Cardiac muscle cell (in vitro differentiated cells and primary cell): ENCODE results near the gene COL8A1. TPM values are rescaled to one million over a fixed set of nuclear protein-coding genes. Genes with fewer than 3 reads are reported as not detected.

Experiments used
- DNase-seq, 2 donors: peaks; one replicate each; pipeline versions ENCODE4 v3.0.0 to v3.0.0-alpha.2; 2010 to 2017; ENCODE audit warnings: low read depth in 1 of 2, low spot score in 1 of 2
- H3K27ac ChIP-seq: fragments of 200-600 bp; sonication (generic); 2 replicates; pipeline ENCODE4 v1.5.1; 2016
- H3K27me3 ChIP-seq: fragments of 200-600 bp; sonication (generic); 2 replicates; pipeline ENCODE4 v1.6.0; 2016; ENCODE audit warnings: control low read depth
- H3K36me3 ChIP-seq: fragments of 200-600 bp; sonication (generic); 2 replicates; pipeline ENCODE4 v1.5.1; 2016; ENCODE audit warnings: control low read depth
- H3K4me1 ChIP-seq: fragments of 200-600 bp; sonication (generic); 2 replicates; pipeline ENCODE4 v1.8.1; 2017; ENCODE audit warnings: low read depth, mild to moderate bottlenecking, mixed run types
- H3K4me3 ChIP-seq: fragments of 200-600 bp; sonication (generic); 2 replicates; pipeline ENCODE4 v1.5.1; 2016; ENCODE audit warnings: mild to moderate bottlenecking
- H3K9me3 ChIP-seq: fragments of 200-600 bp; sonication (generic); 2 replicates; pipeline ENCODE4 v1.5.1; 2017; ENCODE audit warnings: low read depth, mild to moderate bottlenecking, control low read depth
- CTCF ChIP-seq: IDR thresholded peaks from 2 replicates; pipeline ENCODE4 v1.5.1; 2012; ENCODE audit warnings: low read depth, mild to moderate bottlenecking, low read length
- polyA plus RNA-seq: library from polyadenylated mRNA; unstranded; fragments of >200 nt; fragmentation: Nextera tagmentation; extraction: Ambion mirVana; gene quantifications from 2 replicates; pipeline ENCODE4 v1.2.1, GENCODE V29; 2016
- total RNA-seq: library from RNA; depleted of rRNA; stranded (reverse); fragments of >200 nt; gene quantifications from 2 replicates; pipeline ENCODE4 v1.2.3, GENCODE V29; 2016

Gene COL8A1
- total and polyA plus RNA-seq, 2 experiments from 2014 or later = 1.5 to 5.1 TPM

GRCh38 chr3:99817437-99818240 lies 179.2 kb downstream of the COL8A1 start, which contains the start of gene CMSS1:
CMSS1 (plus strand) TSS chr3:99817862.
- Histone ChIP-seq H3K9me3 (no peaks in the 10 kb centered on the region), H3K27ac (peak within 1 kb of the TSS; percentile 88), H3K4me3 (peak within 1 kb of the TSS; percentile 47), H3K27me3 (no peaks in the 10 kb centered on the region), H3K4me1 (no peaks in the 10 kb centered on the region), H3K36me3 (no peaks in the 10 kb centered on the region)
- TF ChIP-seq CTCF = peak; percentile 20
- peak; percentile 95 to 96 for DNase-seq

- H3K27ac ChIP-seq = no peak overlapping the region
- no peaks in the 10 kb centered on the region for H3K9me3 ChIP-seq
- no peaks in the 10 kb centered on the region for H3K4me1 ChIP-seq
- no peaks in the 10 kb centered on the region for H3K36me3 ChIP-seq
- DNase-seq = no peak
- no peaks in the 10 kb centered on the region for H3K27me3 ChIP-seq
- TF ChIP-seq CTCF = no peak
- peak overlapping the region; percentile 47 for H3K4me3 ChIP-seq
Measured at GRCh38 chr3:99818818-99819217, 180.4 kb downstream of the COL8A1 start.

- no peaks in the 10 kb centered on the region for H3K9me3 ChIP-seq
- no peak for DNase-seq
- H3K4me1 ChIP-seq = no peaks in the 10 kb centered on the region
- no peak overlapping the region for H3K27ac ChIP-seq
- no peaks in the 10 kb centered on the region for H3K27me3 ChIP-seq
- no peaks in the 10 kb centered on the region for H3K36me3 ChIP-seq
- no peak for TF ChIP-seq CTCF
- H3K4me3 ChIP-seq = no peak overlapping the region
Measured at GRCh38 chr3:99823723-99824711, 185.6 kb downstream of the COL8A1 start.

- Histone ChIP-seq H3K27me3 (no peaks in the 10 kb centered on the region), H3K27ac (no peak overlapping the region), H3K4me3 (no peak overlapping the region), H3K4me1 (no peaks in the 10 kb centered on the region), H3K9me3 (no peaks in the 10 kb centered on the region), H3K36me3 (no peaks in the 10 kb centered on the region)
- peak in 1 of 2 donors; percentile 16 for DNase-seq
- no peak for TF ChIP-seq CTCF
Measured at GRCh38 chr3:99825004-99825640, 186.7 kb downstream of the COL8A1 start.

GRCh38 chr3:99829844-99830243 lies 191.4 kb downstream of the COL8A1 start:
- Histone ChIP-seq H3K4me3 (no peak overlapping the region), H3K4me1 (no peaks in the 10 kb centered on the region), H3K27ac (no peak overlapping the region), H3K27me3 (no peaks in the 10 kb centered on the region), H3K36me3 (no peaks in the 10 kb centered on the region), H3K9me3 (no peaks in the 10 kb centered on the region)
- no peak for DNase-seq
- no peak for TF ChIP-seq CTCF
